Adrenal gland (tissue), 12 donors: ENCODE data around the gene M1AP. TPM values are rescaled to one million over a fixed set of nuclear protein-coding genes. Genes with fewer than 3 reads are reported as not detected.

Experiments
- DNase-seq, 7 donors: peaks; one replicate each; pipeline ENCODE4 v3.0.0-alpha.2; 2019 to 2020
- H3K27ac ChIP-seq, 5 donors: fragments of 200-600 bp; sonication (generic) in 4 of 5; 1 replicate in 3 of 5; 2 replicates in 2 of 5; pipeline versions ENCODE4 v1.5.1 to v1.8.0; 2016 to 2020; ENCODE audit warnings: mild to moderate bottlenecking in 1 of 5
- H3K27me3 ChIP-seq: fragments of 200-600 bp; 2 replicates; pipeline ENCODE4 v1.8.0; 2021
- H3K36me3 ChIP-seq, 2 donors: fragments of 200-600 bp; replicated peaks in 1 of 2; 1 replicate in 1 of 2; 2 replicates in 1 of 2; pipeline versions ENCODE4 v1.5.1 to v1.8.0; 2018 to 2022
- H3K4me1 ChIP-seq, 2 donors: fragments of 200-600 bp; replicated peaks in 1 of 2; 1 replicate in 1 of 2; 2 replicates in 1 of 2; pipeline versions ENCODE4 v1.5.1 to v1.8.0; 2018 to 2021
- H3K4me3 ChIP-seq, 4 donors: fragments of 200-600 bp; sonication (generic) in 3 of 4; one replicate each; pipeline ENCODE4 v1.5.1; 2016 to 2018
- H3K9me3 ChIP-seq, 3 donors: fragments of 200-600 bp; sonication (generic) in 1 of 3; replicated peaks in 1 of 3; 1 replicate in 2 of 3; 2 replicates in 1 of 3; pipeline versions ENCODE4 v1.5.1 to v1.8.0; 2016 to 2021
- POLR2A ChIP-seq, 2 donors: fragments of 450-650 bp; IDR thresholded peaks; one replicate each; pipeline ENCODE4 v1.6.1; 2017; ENCODE audit warnings: antibody characterized with exemption in 2 of 2, mild to moderate bottlenecking in 2 of 2, moderate library complexity in 1 of 2
- WGBS, 4 donors: extraction: QIAGEN DNeasy Blood & Tissue Kit in 2 of 4; methylation state at CpG; one replicate each; pipeline versions ENCODE4 v1.1.5 to v1.1.7; 2013 to 2017; 5-methylcytosine and 5-hydroxymethylcytosine counted together
- intact Hi-C, 2 donors: fragments of 100-400 bp; cut with DNase I; formaldehyde crosslinking; loops; one replicate each; pipeline versions ENCODE4 v1.14.1 to v1.15.0; 2022 to 2023
- polyA plus RNA-seq, 3 donors: library from polyadenylated mRNA; stranded (reverse); fragments of 200-250 nt in 2 of 3; fragments of 350-450 nt in 1 of 3; fragmentation: Illumina TruSeq in 1 of 3; extraction: RNeasy Lipid Tissue Mini Kit (QIAGEN cat#74804) in 1 of 3; gene quantifications; one replicate each; pipeline ENCODE4 v1.2.3, GENCODE V29; 2013 to 2014
- total RNA-seq, 9 donors: library from RNA; depleted of rRNA in 4 of 9; stranded (reverse); fragments of >200 nt in 4 of 9; fragments of 120-200 nt in 1 of 9; fragmentation: NEBNext Ultra II Directional in 1 of 9; extraction: Animal tissue kit (Norgen Biotek cat#: 25700) in 1 of 9; gene quantifications; one replicate each; pipeline versions ENCODE4 v1.1.0 to v1.2.4, GENCODE V29; 2013 to 2023
- TF ChIP-seq, protein P1 (sequence below), 6 experiments: fragments of 450-650 bp in 4 of 6; fragments of 200-600 bp in 2 of 6; sonication (generic) in 1 of 6; IDR thresholded peaks; 1 replicate in 5 of 6; 2 replicates in 1 of 6; pipeline versions ENCODE4 v1.5.1 to v1.8.0; 2016 to 2021; ENCODE audit warnings: antibody characterized with exemption in 6 of 6, mild to moderate bottlenecking in 2 of 6, moderate library complexity in 1 of 6
- donor health status: healthy with polysubstance abuse.
- donor health status: Bipolar disorder and iron deficiency.
- donor health status: DM: yes; HTN: yes; CAD: no.
- donor health status: DM: no; HTN: no; CAD: no.
- donor health status: DM: no; HTN: no; CAD: no.
- donor health status: DM: yes; HTN: yes; CAD: no.

Gene M1AP
- total and polyA plus RNA-seq, 12 donors = 0.47 to 2.2 (median 0.84) TPM; not detected in 1

DNA sequence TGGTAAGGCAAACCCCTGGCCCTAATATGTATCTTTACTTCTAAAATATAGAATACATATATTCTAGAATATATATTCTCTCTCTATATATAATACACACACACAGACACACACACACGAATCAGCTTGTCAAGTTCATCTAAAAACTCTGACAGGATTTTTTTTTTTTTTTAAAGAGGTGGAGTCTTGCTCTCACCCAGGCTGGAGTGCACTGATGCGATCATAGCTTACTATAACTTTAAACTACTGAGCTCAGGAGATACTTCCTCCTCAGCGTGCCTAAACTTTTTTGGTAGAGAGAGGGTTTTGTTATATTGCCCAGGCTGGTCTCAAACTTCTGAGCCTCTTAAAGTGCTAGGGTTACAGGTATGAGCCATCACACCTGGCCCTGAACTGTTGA lies 48.5 kb downstream of the M1AP start:
- no peak for DNase-seq
- Histone ChIP-seq H3K27ac (no peak overlapping the region), H3K36me3 (no peaks in the 10 kb centered on the region), H3K4me1 (no peaks in the 10 kb centered on the region), H3K4me3 (no peak overlapping the region), H3K27me3 (peaks cover 3% of the 10 kb centered on the region), H3K9me3 (no peaks in the 10 kb centered on the region)
- no peak for TF ChIP-seq POLR2A (IDR thresholded peaks at IDR 0.05)
- TF ChIP-seq, protein P1, sequence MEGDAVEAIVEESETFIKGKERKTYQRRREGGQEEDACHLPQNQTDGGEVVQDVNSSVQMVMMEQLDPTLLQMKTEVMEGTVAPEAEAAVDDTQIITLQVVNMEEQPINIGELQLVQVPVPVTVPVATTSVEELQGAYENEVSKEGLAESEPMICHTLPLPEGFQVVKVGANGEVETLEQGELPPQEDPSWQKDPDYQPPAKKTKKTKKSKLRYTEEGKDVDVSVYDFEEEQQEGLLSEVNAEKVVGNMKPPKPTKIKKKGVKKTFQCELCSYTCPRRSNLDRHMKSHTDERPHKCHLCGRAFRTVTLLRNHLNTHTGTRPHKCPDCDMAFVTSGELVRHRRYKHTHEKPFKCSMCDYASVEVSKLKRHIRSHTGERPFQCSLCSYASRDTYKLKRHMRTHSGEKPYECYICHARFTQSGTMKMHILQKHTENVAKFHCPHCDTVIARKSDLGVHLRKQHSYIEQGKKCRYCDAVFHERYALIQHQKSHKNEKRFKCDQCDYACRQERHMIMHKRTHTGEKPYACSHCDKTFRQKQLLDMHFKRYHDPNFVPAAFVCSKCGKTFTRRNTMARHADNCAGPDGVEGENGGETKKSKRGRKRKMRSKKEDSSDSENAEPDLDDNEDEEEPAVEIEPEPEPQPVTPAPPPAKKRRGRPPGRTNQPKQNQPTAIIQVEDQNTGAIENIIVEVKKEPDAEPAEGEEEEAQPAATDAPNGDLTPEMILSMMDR (IDR thresholded peaks at IDR 0.05) = no peak
- intact Hi-C loops = no loop called here
- 50 to 62% (median 59%) methylated on average over 3 of the region's 3 CpGs for WGBS, 4 donors

DNA sequence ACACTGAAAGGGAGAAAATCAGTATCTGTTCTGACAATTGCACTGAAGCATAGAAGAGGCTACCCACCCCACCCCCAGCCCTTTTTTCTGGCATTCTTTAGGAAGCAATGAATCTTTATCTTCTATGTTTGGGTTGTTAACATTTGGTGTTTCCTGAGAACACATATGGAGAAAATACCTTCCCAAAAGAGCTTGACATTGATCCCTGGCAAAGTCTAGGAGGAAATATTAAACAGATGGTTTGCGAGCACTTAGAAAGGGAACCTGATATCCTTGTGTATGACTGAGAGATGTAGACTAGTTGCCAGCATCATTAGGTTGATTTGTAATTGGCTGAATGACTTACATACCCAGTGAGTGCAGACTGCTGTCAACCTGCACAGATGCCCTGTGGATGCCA lies 50.7 kb downstream of the M1AP start:
- Histone ChIP-seq H3K4me3 (no peak overlapping the region), H3K36me3 (no peaks in the 10 kb centered on the region), H3K9me3 (no peaks in the 10 kb centered on the region), H3K4me1 (no peaks in the 10 kb centered on the region), H3K27me3 (peaks cover 4% of the 10 kb centered on the region), H3K27ac (no peak overlapping the region)
- intact Hi-C loops = no loop called here
- DNase-seq = no peak
- WGBS, 4 donors = 50 to 66% (median 63%) methylated on average over 1 of the region's 1 CpG
- TF ChIP-seq POLR2A (IDR thresholded peaks at IDR 0.05) = no peak
- TF ChIP-seq, protein P1 (IDR thresholded peaks at IDR 0.05) = no peak

DNA sequence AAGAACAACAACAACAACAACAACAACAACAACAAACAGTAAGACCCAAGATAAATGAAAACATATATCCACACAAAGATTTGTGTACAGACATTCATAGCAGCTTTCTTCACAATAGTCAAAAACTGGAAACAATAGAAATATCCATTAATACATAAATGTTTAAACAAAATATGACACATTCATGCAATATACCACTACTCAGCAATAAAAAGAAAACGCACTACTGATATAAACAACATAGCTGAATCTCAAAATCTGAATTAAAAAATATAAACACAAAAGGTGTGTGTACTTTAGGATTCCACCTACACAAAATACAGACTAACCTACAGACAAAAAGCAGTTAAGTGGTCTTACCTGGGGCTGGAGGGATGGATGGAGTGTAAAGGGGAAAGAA lies 51.5 kb downstream of the M1AP start:
- Histone ChIP-seq H3K4me3 (no peak overlapping the region), H3K4me1 (no peaks in the 10 kb centered on the region), H3K36me3 (no peaks in the 10 kb centered on the region), H3K27me3 (peaks cover 4% of the 10 kb centered on the region), H3K27ac (no peak overlapping the region), H3K9me3 (no peaks in the 10 kb centered on the region)
- intact Hi-C loops = no loop called here
- no peak for DNase-seq
- no peak for TF ChIP-seq POLR2A (IDR thresholded peaks at IDR 0.05)
- TF ChIP-seq, protein P1 (IDR thresholded peaks at IDR 0.05) = no peak
- 51 to 71% (median 63%) methylated on average over 1 of the region's 1 CpG for WGBS, 4 donors

DNA sequence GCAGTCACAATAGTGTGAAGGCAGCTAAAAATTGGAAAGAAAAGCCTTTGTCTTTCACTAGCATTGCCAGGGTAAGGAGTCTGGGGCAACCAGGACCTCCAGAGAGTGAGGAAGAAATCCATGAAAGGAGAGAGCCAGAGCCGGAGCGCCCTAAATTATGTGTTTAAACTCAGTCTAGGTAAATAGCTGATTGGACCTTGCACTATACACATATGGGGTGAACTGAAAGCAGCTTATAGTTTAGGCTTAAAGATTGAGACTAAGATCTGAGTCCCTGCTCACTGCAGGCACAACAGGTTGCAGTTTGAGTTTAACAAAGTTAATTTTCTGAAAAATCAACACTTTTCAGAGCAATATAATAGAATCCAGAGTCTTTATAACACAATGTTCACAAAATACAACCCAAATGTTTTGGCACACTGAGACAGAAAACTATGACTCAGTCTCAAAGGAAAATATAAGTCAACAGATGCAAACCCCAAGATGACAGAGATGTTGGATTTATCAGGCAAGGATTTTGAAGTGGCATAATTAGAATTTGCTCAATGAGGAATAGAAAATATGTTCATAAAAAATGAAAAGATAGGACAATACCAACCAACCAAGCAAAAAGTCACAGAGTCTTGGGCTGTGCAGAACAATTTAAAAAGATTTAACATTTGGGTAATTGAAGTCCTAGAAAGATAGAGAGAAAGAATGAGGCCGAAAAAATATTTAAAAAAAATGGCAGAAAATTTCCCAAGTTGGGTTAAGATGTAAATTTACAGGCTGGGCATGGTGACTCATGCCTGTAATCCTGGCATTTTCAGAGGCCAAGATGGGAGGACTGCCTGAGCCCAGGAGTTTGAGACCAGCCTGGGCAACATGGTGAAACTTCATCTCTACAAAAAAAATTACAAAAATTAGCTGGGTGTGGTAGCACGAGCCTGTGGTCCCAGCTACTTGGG lies 54.0 kb downstream of the M1AP start:
- WGBS, 4 donors = 70 to 79% (median 72%) methylated on average over 4 of the region's 4 CpGs
- Histone ChIP-seq H3K27me3 (peaks cover 4% of the 10 kb centered on the region), H3K36me3 (no peaks in the 10 kb centered on the region), H3K4me1 (no peaks in the 10 kb centered on the region), H3K27ac (no peak overlapping the region), H3K4me3 (no peak overlapping the region), H3K9me3 (no peaks in the 10 kb centered on the region)
- no peak for DNase-seq
- TF ChIP-seq, protein P1 (IDR thresholded peaks at IDR 0.05) = no peak
- TF ChIP-seq POLR2A (IDR thresholded peaks at IDR 0.05) = no peak
- intact Hi-C loops = no loop called here
